Esophagus squamous epithelium (tissue), 5 donors: ENCODE results near the gene HOXB6. TPM values are rescaled to one million over a fixed set of nuclear protein-coding genes. Genes with fewer than 3 reads are reported as not detected.

ENCODE experiments used
- DNase-seq: peaks from one replicate; lab custom pipeline; 2025; lab: John Stamatoyannopoulos, UW
- H3K27ac ChIP-seq, 4 donors: fragments of 200-600 bp; sonication (generic); one replicate each; pipeline ENCODE4 v1.5.1; 2016 to 2019; ENCODE audit warnings: mild to moderate bottlenecking in 1 of 4
- H3K27me3 ChIP-seq, 4 donors: fragments of 200-600 bp; sonication (generic); 1 replicate in 3 of 4; 2 replicates in 1 of 4; pipeline versions ENCODE4 v1.5.1 to v1.6.0; 2017 to 2021; ENCODE audit warnings: antibody characterized with exemption in 1 of 4
- H3K36me3 ChIP-seq, 3 donors: fragments of 200-600 bp; sonication (generic); one replicate each; pipeline ENCODE4 v1.5.1; 2016 to 2019
- H3K4me1 ChIP-seq, 3 donors: fragments of 200-600 bp; sonication (generic); one replicate each; pipeline ENCODE4 v1.5.1; 2017 to 2019
- H3K4me3 ChIP-seq, 4 donors: fragments of 200-600 bp; sonication (generic); 1 replicate in 3 of 4; 2 replicates in 1 of 4; pipeline ENCODE4 v1.5.1; 2016 to 2019; ENCODE audit warnings: mild to moderate bottlenecking in 2 of 4, moderate library complexity in 1 of 4
- H3K9me3 ChIP-seq, 3 donors: fragments of 200-600 bp; sonication (generic); one replicate each; pipeline ENCODE4 v1.5.1; 2016 to 2019
- POLR2A ChIP-seq, 4 donors: fragments of 450-650 bp; IDR thresholded peaks; one replicate each; pipeline ENCODE4 v1.6.1; 2017; ENCODE audit warnings: antibody characterized with exemption in 4 of 4, mild to moderate bottlenecking in 4 of 4, moderate library complexity in 3 of 4
- WGBS, 2 donors: methylation state at CpG; one replicate each; pipeline ENCODE4 v1.1.5; 2018; 5-methylcytosine and 5-hydroxymethylcytosine counted together
- intact Hi-C: fragments of 100-400 bp; cut with DNase I; formaldehyde crosslinking; loops from one replicate; pipeline ENCODE4 v1.15.0; 2022
- small RNA-seq, 4 donors: library from RNA; depleted of rRNA; stranded (forward); fragments of <200 nt; gene quantifications; one replicate each; pipeline ENCODE3, GENCODE V24; 2016
- total RNA-seq, 4 donors: library from RNA; depleted of rRNA; stranded (reverse); fragments of >200 nt; gene quantifications; one replicate each; pipeline ENCODE4 v1.1.0, GENCODE V29; 2016
- TF ChIP-seq, protein P1 (sequence below), 6 experiments: fragments of 450-650 bp in 4 of 6; fragments of 200-600 bp in 2 of 6; sonication (generic) in 2 of 6; IDR thresholded peaks; one replicate each; pipeline ENCODE4 v1.5.1; 2016 to 2019; ENCODE audit warnings: antibody characterized with exemption in 6 of 6, mild to moderate bottlenecking in 4 of 6, moderate library complexity in 4 of 6
- donor health status: DM: yes; HTN: yes; CAD: no.

HOXB6 gene
- total RNA-seq, 4 donors from 2014 or later = 1.3 to 3.1 TPM; not detected in 2

GRCh38 chr17:48547808-48548522, 56.8 kb downstream of the HOXB6 start:
- H3K4me3 ChIP-seq = peak overlapping the region; percentile 5 to 56 (median 26)
- 28 to 30% methylated on average over 23 to 24 of the region's 24 CpGs for whole genome bisulfite sequencing, 2 donors
- TF ChIP-seq, protein P1, sequence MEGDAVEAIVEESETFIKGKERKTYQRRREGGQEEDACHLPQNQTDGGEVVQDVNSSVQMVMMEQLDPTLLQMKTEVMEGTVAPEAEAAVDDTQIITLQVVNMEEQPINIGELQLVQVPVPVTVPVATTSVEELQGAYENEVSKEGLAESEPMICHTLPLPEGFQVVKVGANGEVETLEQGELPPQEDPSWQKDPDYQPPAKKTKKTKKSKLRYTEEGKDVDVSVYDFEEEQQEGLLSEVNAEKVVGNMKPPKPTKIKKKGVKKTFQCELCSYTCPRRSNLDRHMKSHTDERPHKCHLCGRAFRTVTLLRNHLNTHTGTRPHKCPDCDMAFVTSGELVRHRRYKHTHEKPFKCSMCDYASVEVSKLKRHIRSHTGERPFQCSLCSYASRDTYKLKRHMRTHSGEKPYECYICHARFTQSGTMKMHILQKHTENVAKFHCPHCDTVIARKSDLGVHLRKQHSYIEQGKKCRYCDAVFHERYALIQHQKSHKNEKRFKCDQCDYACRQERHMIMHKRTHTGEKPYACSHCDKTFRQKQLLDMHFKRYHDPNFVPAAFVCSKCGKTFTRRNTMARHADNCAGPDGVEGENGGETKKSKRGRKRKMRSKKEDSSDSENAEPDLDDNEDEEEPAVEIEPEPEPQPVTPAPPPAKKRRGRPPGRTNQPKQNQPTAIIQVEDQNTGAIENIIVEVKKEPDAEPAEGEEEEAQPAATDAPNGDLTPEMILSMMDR (IDR thresholded peaks at IDR 0.05) = no peak
- TF ChIP-seq POLR2A (IDR thresholded peaks at IDR 0.05) = no peak
- peak overlapping the region; percentile 91 to 95 (median 92) for H3K27ac ChIP-seq
- DNase-seq = no peak
- peaks cover 7 to 92% (median 53%) of the 10 kb centered on the region in 3 donors for H3K4me1 ChIP-seq
- intact Hi-C loops = no loop called here
- H3K9me3 ChIP-seq = no peaks in the 10 kb centered on the region
- peaks cover 0 to 25% (median 6%) of the 10 kb centered on the region in 3 donors for H3K36me3 ChIP-seq
- H3K27me3 ChIP-seq = peaks cover 0 to 81% (median 0%) of the 10 kb centered on the region in 4 donors

- H3K4me3 ChIP-seq = peak overlapping the region in 3 of 4 donors; percentile 22 to 56 (median 31)
- no peak for DNase-seq
- peaks cover 0 to 23% (median 6%) of the 10 kb centered on the region in 3 donors for H3K36me3 ChIP-seq
- H3K9me3 ChIP-seq = no peaks in the 10 kb centered on the region
- WGBS, 2 donors = 17% methylated on average over 10 of the region's 10 CpGs
- intact Hi-C loops = no loop called here
- TF ChIP-seq POLR2A (IDR thresholded peaks at IDR 0.05) = no peak
- TF ChIP-seq, protein P1 (IDR thresholded peaks at IDR 0.05) = no peak
- peaks cover 7 to 91% (median 48%) of the 10 kb centered on the region in 3 donors for H3K4me1 ChIP-seq
- peaks cover 0 to 82% (median 0%) of the 10 kb centered on the region in 4 donors for H3K27me3 ChIP-seq
- peak overlapping the region; percentile 91 to 95 (median 92) for H3K27ac ChIP-seq
Measured at GRCh38 chr17:48546924-48547807, 57.6 kb downstream of the HOXB6 start.

- H3K27me3 ChIP-seq = peaks cover 0 to 82% (median 0%) of the 10 kb centered on the region in 4 donors
- H3K9me3 ChIP-seq = no peaks in the 10 kb centered on the region
- H3K4me1 ChIP-seq = peaks cover 7 to 91% (median 40%) of the 10 kb centered on the region in 3 donors
- intact Hi-C loops = no loop called here
- H3K4me3 ChIP-seq = peak overlapping the region in 3 of 4 donors; percentile 22 to 56 (median 31)
- peak overlapping the region; percentile 91 to 95 (median 92) for H3K27ac ChIP-seq
- peaks cover 0 to 16% (median 6%) of the 10 kb centered on the region in 3 donors for H3K36me3 ChIP-seq
- 37 to 39% methylated on average over 10 of the region's 10 CpGs for WGBS, 2 donors
- DNase-seq = no peak
- TF ChIP-seq, protein P1 (IDR thresholded peaks at IDR 0.05) = no peak
- TF ChIP-seq POLR2A (IDR thresholded peaks at IDR 0.05) = no peak
Measured at GRCh38 chr17:48546137-48546923, 58.5 kb downstream of the HOXB6 start.

Small RNA genes within 50 kb of the gene (small RNA-seq; reads per million reads assigned to genes)
- 0 to 0.09 (median 0.04) reads per million in 4 donors for gene MIR196A1

Other genes starting within 250 kb of the HOXB6 start
- gene SKAP1, start 174.8 kb downstream of the HOXB6 start, total RNA-seq = 1 to 10 TPM in 2 of 4 donors, under 1 TPM in 1, not detected in 1; 0.83 to 5.1 (median 3.4) TPM
- gene HOXB1, start 74.0 kb downstream of the HOXB6 start, total RNA-seq = under 1 TPM in 1 of 4 donors, not detected in 3; 0.19 TPM
- 10 to 100 TPM in 3 of 4 donors, 1 to 10 TPM in 1; 9.2 to 24.2 (median 17.1) TPM for gene HOXB2, start 59.9 kb downstream of the HOXB6 start, total RNA-seq
- gene HOXB4, start 26.6 kb downstream of the HOXB6 start, total RNA-seq = 1 to 10 TPM in 3 of 4 donors, under 1 TPM in 1; 0.27 to 2.9 (median 1.8) TPM
- 10 to 100 TPM in 1 of 4 donors, 1 to 10 TPM in 3; 2.5 to 11.1 (median 5.8) TPM for gene HOXB3, start 14.7 kb downstream of the HOXB6 start, total RNA-seq
- gene HOXB5, start 11.2 kb downstream of the HOXB6 start, total RNA-seq = not detected
- under 1 TPM in 2 of 4 donors, not detected in 2; 0.38 to 0.64 TPM for gene HOXB7, start 6.0 kb upstream of the HOXB6 start, total RNA-seq
- gene HOXB8, start 10.3 kb upstream of the HOXB6 start, total RNA-seq = not detected
- gene HOXB9, start 21.4 kb upstream of the HOXB6 start, total RNA-seq = not detected
- gene PRAC1, start 117.5 kb upstream of the HOXB6 start, total RNA-seq = not detected
- not detected for gene PRAC2, start 118.2 kb upstream of the HOXB6 start, total RNA-seq
- gene HOXB13, start 123.8 kb upstream of the HOXB6 start, total RNA-seq = not detected
- under 1 TPM in 1 of 4 donors, not detected in 3; 0.19 TPM for gene TTLL6, start 212.2 kb upstream of the HOXB6 start, total RNA-seq
- gene CALCOCO2, start 226.0 kb upstream of the HOXB6 start, total RNA-seq = 100 to 1,000 TPM in 1 of 4 donors, 10 to 100 TPM in 3; 62.3 to 129 (median 79.4) TPM